ENCODE data around the gene FAIM2.
A peak's percentile ranks its signal among the peaks of the same experiment; 100 is the strongest.

Gene FAIM2

DNA sequence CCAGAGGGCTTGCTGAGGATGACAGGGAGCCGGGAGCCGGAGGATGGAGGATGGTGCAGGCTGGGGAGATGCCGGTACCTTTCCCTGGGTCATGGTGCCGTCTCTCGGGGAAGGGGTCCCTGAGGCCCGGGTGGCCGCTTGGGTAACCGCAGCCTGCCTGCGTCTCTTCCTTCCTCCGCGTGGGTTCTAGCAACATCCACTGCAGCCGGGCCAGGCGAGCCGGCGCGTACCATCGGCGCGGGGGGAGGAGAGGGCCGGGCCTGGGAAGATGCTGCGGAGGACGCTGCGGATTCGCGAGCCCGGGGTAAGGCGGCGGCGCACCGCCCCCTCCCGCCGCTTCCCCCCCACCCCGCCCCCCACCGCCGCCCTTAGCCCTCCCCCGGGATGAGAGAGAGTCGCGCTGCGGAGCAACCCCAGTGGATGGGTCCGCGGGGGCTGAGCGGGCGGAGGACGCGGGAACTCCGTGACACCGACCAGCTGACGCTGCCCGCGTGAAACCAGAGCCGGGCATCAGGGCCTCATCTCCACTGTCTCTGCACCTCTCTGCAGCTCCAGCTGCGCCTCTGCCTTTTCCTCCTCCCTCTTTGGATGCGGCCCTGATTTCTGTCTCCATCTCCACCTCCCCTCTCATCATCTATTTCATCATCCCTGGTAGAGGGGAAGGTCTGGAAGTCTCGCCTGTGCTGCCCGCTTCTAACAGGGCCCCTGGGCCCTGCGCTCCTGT is at the start of gene FAIM2:
Gene FAIM2 (minus strand): TSS at position 201 of the 724 bp plus-strand sequence. CDS start 108 bp downstream, at position 93.
- peak; percentile 21 for DNase-seq

DNA sequence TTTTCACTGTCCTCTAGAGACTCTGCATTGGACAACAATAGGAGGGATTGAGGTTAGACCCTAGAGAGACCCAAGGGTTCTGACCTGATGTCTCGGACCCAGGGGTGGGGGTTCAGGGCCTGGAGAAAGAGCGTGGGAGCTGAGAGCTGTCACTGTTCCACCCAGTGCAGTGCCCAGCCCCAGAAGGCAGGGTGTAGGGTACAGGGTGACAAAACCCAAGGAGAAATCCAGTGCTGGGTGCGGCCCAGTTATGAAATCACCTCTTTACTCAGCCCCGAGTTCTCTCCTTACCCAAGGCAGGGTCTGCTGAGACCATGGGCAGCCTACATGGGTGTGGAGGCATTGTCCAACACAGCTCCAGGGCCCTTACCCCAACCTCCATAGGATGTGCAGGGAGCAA is 49.5 kb upstream of the FAIM2 start:
- DNase-seq: no peak

DNA sequence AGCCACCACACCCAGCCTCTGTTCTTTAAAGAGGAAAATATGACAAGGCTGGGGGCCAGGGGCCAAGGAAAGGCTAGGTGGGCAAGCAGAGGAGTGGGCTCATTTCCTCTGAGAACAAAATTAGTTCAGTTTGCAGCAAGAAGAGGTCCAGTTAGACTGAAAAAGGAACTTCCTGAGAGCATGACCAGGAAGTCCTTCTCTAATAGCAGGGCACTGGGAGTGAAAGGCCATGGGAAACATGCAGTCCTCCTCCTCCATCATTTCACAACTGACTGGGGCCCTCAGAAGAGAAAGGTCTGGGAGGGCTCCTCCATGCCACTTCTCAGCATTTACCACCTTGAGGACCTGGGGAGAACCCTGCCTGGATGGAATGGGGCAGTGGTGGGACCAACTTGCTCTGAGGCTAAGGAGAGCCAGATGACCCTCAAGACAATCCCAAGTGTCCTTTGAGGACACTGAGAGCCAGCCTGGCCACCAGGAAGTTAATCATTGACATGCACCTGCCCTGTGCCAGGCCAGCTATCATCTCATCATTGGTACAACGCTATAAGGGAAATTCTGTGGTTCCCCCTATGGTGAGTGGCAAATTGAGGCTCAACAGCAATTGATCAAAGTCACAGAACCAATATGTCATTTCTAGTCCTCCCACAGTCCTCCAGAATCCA is 48.8 kb upstream of the FAIM2 start:
- no peak for DNase-seq

DNA sequence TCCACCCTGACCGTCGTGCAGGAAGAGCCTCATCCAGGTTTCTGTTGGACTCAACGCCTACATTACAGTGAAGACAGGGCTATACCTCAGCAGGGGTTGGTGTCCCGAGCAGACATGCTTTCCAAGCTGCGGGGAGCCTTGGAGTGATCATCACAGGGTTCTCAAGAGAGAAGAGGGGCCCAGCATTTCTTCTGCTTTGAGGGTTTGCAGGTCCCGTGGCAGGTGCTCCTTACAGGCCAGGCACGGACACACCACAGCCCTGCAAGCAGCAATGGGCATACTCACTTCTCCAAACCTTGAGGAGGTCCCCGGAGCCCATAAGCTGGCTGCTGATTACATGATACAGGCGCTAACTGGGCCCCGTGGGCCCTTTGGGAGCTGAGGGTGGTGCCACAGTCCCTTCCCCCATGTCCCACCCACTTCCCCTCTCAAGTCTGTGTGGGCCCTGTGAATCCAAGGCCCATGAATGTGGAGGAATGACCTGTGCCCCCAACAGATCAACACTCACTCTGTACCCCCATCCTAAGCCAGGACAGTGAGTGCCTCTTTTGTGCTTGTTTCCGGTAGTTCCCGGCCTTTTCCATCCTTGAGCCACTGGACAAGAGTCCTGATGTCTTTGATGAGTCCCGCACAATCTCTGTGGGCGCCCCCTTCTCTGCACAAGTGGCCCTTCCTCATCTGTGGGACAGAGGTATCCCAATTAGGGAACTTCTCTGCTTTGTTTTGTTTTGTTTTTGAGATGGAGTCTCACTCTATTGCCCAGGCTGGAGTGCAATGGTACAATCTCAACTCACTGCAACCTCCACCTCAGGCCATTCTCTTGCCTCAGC is 47.9 kb upstream of the FAIM2 start:
- no peak for DNase-seq

DNA sequence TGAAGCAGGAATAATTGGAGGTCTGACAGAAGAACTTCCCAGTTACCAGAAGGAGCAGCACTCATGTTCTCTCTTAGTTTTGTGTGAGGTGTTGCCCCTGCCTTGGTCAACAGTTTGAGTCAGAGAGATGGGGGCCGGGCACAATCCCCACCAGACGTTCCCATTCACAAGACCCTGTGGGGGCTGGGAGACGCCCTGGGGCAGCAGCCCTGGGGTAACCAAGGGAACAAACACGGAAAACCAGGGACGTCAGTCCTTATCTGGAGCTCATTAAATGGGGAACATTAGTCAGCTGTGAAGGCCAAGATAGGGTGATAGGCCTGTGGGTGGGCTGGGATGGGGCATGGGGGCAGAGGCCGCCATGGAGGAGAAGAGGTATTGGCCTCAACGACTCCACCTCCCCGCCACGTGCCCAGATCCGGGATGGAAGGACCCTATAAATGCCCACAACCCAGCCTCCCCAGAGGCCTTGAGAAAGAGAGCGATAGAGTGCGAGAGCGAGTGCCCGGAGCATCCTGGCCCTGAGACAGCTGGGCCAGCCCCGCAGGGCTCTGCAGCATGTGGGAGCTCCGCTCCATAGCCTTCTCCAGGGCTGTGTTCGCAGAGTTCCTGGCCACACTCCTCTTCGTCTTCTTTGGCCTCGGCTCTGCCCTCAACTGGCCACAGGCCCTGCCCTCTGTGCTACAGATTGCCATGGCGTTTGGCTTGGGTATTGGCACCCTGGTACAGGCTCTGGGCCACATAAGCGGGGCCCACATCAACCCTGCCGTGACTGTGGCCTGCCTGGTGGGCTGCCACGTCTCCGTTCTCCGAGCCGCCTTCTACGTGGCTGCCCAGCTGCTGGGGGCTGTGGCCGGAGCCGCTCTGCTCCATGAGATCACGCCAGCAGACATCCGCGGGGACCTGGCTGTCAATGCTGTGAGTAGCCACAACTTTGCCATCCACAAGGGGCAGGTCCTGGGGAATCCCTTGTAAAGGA is 46.9 kb upstream of the FAIM2 start, which contains the start of gene AQP2:
Gene AQP2 (plus strand): TSS at position 465 of the 979 bp plus-strand sequence. CDS start 94 bp downstream, at position 559.
- no peak for DNase-seq

DNA sequence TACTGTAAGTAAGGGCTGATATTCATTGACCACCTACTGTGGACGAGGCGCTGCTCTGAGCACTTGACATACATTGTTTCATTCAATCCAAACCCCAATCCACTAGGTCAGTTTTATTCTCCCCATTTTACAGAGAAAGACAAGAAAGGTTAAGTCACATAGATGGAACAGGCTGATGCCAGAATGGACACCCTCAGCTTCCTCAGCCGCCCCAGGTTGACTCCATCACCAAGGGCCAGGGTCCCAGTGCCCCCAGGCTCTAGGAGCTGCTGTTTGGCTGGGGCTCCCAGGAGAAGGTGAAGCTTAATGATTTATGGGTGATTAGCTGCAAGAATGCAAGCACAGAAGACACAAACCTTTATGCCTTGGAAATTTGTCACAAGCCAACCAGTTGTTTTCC is 46.2 kb upstream of the FAIM2 start:
- no peak for DNase-seq

DNA sequence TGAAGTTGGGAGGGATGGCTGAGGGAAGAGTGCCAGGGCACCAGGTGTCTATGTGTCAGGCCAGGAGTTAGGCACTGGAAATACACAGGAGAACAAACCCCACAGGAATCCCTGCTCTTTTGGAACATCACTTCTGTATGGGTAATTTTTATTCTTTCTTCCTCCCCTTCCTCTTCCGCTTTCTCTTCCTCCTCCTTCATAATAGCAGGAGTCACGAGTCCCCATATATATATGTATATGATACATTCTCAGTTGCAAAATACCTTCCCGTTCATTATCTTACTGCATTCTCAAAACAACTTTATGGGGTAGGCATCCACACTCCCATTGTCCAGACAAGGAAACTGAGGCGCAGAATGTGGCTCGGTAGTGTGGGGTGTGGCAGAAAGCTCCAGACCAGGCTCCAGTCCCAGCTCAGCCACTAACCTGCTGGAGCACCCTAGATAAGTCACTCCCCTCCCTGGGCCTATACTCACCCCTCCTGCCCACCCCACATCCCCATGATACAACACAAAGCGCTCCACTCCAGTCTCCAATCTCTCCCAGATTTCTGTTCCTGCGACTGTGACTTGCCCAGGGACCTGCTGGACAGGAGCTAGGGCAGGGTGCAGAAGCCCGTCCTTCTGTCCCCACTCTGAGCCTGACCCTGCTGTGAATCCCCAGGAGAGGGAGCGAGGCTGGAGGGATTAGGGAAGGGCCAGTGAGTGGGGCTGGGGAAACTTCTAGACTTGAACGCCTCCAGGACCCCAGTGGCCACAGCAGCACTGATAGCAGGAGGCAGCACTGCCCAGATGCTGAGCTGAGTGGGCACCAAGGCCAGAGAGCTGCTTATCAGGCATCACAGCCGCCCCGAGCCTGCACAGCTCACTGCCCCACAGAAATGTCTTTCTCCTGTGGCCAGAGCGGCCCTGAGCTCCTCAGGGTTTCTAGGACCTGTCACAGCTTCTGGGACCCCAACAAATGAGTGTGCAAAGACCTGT is 45.5 kb upstream of the FAIM2 start:
- DNase-seq: no peak

DNA sequence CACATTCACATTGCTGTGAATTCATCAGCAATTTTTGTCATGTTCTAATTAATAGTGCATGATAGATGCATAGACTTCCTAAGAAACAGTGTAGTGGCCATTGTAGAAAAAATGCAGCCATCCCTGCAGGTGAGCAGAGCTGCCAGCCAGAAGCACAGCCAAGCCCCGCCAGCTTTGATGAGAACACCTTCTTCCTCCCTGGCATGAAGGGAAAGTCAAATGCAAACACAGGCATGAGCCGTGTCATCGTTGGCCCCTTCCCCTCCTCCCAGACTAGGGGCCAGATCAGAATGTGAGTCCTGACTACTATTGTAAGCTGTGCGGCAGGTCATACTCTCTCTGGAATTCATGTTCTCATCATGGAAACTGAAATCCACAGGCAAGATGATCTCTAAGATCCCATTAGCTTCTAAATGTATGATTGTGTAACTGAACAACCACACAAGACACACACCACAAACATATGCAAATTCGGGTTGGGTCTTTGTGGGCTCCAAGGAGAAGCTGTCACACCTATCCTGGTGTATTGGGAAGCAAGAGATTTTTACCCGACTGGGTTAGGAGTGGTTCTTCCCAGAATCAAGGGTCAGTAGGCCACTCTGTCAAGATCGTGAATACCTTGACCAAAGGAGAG is 44.0 kb upstream of the FAIM2 start:
- DNase-seq: no peak

DNA sequence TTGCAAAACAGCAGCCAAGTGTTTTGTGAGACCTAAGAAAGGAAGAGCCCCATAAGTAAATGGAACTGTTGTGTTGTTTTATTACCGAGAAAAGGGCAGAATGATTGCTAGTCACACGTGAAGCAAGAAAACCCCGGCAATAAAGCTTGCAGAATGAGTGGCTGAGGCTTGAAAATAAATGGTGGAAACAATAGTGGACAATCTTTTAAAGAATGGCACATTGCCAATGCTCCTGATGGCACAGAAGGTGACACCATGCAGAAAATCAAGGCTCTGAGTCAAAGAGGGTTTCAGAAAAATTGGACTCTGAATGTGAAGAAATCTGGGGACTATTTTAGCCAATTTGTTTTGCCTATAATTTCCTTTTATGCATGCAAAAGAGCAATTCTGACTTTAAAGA is 42.8 kb upstream of the FAIM2 start:
- no peak for DNase-seq

DNA sequence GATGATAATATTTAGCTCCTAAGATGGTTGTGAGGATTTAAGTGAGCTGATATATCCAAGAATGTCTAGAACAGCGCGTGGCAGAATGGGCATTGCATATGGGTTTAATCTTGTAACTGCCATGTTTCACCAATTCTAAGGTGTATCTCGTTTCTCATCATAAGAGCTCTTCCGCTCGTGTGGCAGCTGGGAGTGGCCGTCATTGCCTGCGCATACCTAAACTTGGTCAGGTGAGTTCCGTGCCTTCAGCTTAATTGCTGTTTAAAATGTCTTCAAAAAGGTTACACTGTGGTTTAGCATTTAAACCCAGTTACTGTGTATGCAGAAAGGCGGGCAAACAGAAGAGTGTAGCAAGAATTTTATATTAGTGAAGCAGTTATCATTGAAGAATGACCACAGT is 42.4 kb upstream of the FAIM2 start:
- DNase-seq: no peak

DNA sequence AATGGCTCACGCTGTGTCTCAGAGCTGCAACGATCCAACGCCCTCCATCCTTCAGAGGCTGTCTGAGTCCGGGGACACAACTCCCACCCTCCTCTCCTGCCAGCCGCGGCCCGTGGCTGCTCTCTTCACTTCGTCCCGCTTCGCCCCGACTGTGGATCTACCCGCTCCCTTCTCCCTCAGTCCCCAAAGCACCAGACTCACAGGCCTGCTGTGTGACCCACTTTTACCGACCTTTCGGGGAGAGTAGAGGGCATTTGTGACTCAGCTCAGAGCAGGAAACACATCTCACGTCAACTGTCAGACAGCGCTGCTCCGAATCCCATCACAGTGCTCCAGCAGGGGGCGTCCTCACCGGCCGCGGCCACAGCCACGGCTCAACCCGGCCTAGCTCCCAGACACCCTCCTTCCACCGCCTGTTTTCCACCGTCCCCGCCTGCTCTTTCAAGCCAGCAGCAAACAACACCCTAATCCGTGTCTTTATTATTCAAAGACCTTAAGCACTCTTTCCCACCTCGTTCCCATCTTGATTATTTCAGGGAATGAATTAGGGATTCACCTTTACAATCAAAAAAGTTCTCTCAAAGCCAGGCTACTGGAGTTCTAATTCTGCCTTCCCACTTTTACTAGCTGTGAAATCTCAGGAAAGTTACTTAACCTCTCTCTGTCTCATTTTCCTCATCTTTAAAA is 41.8 kb upstream of the FAIM2 start:
- peak; percentile 75 for DNase-seq

DNA sequence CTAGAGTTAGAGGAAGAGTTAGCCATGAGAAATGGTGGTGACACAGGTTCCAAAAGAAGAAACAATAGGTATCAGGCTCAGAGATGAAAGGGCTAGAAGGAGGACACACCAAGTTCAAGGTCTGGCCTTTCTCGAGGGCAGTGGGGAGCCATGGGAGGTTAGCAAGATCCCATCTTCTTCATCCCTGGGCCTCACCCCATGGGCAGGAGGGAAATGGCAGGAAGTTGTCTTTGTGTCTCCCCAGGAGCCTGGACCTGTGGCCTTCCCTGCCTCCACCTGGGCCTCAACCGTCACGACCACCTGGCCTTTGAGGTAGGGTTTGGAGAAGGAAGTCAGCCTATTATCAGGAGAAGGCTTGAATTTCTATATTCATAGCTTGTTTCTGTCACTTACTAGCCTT is 41.0 kb upstream of the FAIM2 start:
- DNase-seq: no peak

DNA sequence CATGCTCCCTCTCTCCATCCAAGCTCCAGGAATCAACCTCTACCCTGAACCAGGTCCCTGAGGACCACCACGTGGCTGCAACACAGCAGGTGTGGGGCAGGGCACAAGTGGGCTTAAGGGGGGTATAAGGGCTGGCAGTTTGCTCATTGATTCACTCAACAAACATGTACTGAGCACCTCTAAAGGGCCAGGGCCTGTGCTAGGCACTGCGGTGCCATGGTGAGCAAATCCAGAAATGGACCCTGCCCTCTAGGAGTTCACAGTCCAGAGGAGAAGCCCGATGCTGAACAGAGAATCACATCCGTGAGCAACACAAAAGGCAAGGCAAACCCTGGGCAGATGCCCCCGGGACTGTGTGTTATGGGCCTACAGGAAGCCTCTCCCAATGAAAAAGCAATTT is 40.3 kb upstream of the FAIM2 start:
- DNase-seq: no peak

DNA sequence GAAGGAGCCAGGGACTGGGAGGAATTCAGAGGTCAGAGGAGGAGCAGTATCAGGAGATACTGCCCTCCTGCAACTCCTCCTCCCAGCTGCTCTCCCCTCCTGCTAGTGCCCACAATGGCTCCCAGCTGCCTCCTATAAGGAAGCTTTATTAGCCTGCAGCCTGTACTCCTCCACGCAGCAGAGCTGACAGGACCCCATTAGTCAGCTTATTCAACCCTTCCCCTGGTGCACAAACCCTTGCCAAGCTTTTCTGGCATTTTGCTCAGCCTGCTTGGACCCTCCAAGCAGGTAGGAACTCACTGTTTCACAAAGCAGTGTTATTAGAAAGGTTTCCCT is 39.9 kb upstream of the FAIM2 start:
- DNase-seq: no peak

DNA sequence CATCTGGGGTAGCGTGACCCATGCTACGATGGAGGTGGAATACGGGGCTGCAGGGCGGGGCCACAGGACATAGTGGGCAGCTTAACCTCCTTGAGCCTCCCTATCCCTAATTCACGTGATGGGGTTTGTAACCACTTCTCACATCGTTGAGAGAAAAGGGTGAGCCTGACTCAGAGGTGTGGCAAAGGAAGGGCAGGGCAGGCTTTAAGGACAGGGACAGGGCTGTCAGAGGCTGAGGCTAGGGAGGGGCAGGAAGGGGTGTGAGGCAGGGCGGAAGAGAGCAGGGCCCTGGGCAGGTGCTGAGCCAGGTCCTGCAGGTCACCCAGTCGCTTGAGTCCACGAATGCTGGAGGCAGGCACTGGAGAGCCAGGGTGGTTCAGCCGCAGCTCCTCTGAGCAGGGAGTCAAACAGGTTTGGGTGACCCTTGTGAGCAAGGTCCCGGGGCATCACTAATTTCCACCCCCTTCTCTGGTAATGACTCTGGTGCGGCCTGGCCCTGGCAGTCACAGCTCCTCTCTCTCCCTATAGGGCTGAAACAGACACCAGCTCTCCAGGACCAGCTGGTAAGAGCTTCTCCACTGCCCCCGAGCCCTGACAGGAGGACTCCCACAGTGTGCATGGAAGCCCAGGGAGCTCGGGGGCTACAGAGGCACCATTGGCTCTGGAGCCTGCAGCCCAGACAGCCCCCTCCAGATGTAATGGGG is 39.4 kb upstream of the FAIM2 start:
- no peak for DNase-seq

DNA sequence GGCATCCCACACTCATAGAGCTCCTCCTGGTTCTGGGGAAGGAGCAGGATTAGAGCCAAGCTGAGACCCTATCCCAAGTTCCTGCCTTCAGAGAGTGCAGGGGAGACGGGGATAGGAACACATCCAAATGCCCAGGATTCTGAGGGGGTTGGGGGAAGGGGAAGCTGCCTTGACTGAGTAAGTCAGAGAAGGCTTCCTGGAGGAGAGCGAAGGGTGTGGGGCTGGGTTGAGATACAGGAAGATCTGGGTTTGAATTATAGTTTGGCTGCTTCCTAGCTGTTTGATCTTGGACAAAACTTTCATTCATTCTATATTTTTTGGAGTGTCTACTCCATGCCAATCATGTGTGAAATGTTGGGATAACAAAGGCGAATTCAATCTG is 38.8 kb upstream of the FAIM2 start:
- DNase-seq: no peak

DNA sequence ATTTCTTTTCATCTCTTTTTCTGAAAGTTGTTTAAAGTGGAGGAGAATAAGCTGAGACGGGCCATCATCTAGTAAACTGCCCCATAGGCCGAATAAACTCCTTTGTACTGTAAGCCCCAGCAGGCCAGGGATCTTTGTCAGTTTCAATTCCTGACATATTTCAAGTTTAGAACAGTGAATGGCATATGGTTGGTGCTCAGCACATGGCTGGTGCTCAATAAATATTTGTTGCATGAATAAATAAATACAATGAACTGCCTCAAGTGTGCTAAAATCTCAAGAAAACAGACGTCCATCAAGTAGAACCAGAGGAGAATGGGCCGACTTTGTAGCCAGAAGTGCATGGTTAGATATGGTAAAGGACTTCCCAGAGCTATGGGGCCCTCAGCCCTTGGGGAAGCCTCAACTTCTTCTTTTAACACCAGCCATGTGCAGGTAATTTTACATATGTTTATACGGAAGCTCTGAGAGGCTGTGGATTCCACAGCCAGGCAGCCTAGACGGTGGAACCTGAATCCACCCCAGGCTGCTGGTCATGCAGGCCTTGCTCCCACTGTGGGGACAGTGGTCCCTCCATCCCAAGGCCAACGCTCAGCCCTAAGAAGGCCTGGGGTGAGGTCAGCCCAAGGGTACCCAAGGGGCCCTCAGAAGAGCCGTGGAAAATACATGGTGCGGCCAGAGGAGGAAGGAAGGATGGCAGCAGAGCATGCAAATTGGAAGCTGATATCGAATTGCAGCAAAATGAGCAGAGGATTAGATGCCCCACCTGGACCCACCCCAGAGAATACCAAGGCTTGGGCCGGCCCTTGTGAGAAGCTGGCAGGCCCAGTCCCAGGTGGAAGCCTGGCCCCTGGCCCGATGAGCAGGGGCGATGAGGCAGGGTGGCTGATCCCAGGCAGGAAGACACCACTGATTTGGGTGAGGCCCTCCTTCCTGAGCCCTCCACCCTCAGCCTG is 38.1 kb upstream of the FAIM2 start:
- no peak for DNase-seq

DNA sequence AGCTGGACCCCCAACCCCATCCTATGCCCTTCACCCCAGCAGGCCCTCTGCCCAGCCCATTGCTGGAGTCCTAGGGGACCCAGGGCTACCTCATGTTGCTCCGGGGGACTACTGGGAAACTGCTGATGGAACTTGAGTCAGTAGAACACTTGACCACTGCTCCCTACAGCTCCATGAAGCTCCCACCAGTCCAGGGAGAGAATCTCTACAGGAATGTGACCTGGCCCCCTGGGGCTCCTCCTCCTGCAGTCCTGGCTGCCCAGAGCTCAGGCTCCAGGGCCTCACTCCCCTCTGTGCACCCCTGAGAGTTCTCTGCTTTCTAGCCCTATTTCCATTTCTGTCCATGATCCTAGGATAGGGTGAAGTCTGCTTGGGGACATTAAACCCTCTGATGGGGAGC is 36.0 kb upstream of the FAIM2 start:
- no peak for DNase-seq
